HG03060 (cell line): ENCODE results near the gene PTPRE.

ENCODE experiments used
- ATAC-seq: cut with Tn5 transposase; IDR thresholded peaks from one replicate; pipeline ENCODE4 v1.9.1; 2021; ENCODE audit warnings: low read depth, moderate number of reproducible peaks; ENCODE audit not compliant: unreplicated experiment

PTPRE gene

GRCh38 chr10:127922206-127922605, 15.3 kb downstream of the PTPRE start:
- ATAC-seq, result no peak

GRCh38 chr10:127922675-127923366, 15.9 kb downstream of the PTPRE start:
- ATAC-seq, result no peak

- ATAC-seq, result no peak
These were observed 16.7 kb downstream of the PTPRE start for GRCh38 chr10:127923646-127924045.

DNA sequence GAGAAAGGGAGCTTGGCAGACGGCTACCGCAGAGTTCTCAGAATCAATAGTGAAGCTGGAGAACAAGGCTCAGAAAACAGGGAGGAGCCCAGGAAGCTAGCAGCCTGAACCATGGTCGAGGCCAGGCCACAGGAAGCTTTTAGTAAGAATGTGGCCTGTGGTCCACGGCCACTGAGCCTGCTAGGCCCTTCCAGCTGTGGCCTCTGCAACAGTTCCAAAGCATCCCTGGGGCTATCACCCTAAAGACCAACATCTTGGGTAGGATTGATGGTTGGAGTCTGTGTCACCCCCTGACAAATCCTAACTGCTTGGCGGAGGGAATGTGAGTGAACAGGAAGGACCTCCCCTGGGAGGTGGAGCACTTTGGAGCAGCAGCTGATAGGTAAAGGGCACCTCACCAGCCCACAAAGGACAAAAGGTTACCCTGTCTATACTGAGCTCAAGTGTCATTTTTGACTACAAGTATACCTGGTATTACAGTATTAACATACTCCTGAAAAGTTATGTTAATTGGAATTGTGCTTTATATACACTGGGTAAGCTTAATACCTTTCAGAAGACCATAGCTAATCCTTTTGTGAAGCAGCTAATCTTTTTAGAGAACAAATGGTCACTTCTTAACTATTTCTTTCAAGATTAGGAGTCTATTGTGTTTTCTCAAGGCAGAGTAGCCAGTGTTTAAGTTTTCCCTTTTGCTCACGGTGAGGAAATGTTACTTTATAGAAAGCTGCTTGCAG, 18.7 kb downstream of the PTPRE start:
- no peak for ATAC-seq

DNA sequence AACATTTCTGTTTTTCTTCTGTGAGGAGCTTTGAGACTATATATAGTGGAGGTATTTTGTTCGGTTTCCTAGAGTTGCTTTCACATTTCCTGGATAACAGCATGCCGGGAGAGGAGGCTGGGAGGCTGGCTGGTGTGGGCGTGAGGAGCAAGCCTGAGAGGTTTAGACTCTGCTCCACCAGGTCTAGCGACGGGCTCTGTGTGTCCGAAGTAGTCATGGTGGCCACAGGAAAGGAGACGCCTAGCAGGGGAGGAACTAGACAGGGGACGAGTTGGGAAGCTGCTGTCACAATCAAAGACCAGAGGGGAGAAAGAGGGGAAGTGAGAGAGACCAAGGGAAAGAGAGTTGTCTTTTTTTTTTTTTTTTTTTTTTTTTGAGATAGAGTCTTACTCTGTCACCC, 19.6 kb downstream of the PTPRE start:
- no peak for ATAC-seq

- ATAC-seq, result no peak
These were observed 21.3 kb downstream of the PTPRE start for GRCh38 chr10:127928021-127928806.

DNA sequence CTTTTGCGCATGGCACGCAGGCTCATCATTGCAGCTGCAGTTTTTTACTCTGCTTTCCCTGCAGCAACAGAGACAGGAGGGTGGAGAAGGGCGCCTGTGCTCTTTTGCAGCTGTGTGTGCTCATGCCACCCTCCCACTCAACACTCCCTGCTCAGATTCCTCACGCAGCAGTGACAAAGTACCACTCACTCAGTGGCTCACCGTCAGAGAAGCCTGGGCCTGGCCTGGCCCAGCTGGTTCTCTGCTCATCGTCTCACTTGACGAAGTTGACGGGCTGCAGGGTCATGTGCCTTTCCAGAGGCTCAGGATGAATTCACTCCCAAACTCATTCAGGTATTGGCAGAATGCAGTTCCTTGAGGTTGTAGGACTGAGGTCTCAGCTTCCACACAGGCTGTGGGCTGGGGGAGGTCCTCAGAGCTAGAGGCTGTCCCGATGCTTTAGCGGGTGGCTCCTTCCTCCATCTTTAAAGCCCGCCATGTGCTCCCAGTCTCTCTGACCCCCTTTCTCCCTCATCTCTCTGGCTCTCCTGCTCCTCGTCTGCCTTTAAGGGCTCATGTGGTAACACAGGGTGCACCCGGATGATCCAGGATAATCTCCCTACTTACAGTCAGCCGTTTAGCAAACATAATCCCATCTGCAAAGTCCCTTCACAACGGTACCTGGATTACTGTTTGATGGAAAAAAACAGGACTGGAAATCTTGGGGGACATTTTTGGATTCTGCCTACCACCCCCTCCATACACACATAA, 25.8 kb downstream of the PTPRE start:
- no peak for ATAC-seq

DNA sequence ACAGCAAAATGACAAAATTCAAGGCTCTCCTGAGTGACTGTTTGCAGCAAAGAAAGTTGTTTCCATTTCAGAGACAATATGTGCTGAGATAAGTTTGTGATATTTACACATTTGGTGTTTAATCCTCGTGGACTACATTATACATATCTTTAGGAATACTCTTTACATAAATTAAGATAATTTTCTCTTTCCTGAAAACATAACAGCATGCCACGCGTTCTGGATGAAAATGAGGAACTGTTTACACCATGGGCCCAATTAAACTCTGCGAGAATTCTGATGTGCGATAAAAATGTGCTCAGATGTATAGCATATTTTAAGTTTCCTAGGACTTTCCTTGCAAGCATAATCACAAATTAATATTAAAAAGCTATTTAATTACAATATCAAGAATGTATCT, 26.4 kb downstream of the PTPRE start:
- no peak for ATAC-seq

- ATAC-seq, result no peak
These were observed 27.5 kb downstream of the PTPRE start for GRCh38 chr10:127934383-127934782.

- ATAC-seq, result no peak
These were observed 28.2 kb downstream of the PTPRE start for GRCh38 chr10:127935071-127935561.

DNA sequence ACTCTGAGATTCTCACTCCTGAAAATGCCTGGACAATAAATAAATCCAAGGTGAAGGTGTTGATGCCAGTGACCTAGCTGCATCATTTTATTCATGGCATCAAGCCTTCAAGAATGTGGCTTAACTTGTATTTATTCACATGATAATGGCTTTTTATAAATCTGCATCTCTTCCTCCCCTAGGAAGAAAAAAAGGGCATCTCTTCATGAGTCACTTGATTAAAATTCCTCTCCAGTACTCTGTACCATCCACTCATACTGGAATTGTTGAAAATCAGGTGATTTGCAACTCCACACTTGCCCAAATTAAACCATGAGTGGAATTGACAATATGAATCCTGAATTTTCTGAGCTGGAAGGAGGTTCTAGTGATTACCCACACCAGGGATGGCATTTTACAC, 30.2 kb downstream of the PTPRE start:
- ATAC-seq, result no peak

- no peak for ATAC-seq
These were observed 31.1 kb downstream of the PTPRE start for GRCh38 chr10:127937915-127938463.

- no peak for ATAC-seq
These were observed 33.0 kb downstream of the PTPRE start for GRCh38 chr10:127939786-127940330.

DNA sequence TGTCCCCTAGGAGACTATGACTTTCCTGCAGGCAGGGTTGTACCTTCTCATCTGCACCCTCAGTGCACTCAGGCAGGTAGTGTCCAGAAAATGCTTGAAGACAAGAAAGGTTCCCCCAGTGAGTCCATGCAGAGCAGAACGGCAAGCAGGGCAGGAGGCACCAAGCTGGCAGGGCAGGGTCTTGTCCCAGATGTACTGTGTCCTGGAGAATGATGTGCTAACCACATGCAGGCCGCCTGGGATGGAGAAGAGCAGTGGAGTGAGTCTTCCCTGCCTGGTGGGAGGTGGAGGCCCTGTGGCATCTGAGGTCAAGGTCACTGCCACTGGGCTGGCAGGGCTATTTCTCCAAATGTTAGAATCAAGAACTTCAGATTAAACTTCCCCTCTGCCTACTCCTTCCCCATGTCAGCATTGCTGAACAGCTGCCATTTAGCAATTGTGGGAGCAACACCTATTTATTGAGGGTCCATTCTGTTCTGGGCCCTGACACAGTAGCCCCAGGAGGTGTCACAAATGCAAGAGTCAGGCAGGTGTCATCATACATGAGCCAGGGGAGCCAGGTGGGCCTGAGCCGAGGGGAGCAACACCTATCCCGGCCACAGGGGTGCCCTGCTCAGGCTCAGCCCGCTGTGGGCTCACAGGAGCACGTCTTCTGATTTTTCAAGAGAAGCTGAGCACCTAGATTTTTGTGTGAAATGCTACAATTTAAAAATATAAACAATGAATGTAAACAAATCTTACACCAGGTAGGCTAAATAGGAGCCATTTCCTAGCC, 34.1 kb downstream of the PTPRE start:
- no peak for ATAC-seq

DNA sequence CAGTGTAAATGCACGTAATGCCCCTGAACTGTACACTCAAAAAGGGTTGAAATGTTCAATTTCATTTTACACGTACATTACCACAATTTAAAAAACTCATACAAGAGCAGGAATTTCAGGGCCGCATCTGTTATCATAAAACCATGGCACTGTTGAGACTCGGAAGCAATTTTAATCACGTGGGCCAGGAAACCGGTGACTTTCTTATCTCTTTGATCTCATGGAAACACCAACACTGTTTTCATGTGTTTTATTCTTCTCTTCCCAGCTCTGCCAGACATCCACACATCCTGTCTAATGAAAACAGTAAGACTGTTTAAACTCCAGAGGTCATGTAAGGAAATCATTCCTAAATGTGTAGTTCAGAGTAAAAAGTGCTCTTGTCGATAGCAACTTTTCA, 35.9 kb downstream of the PTPRE start:
- no peak for ATAC-seq

GRCh38 chr10:127943336-127943910, 36.5 kb downstream of the PTPRE start:
- ATAC-seq, result no peak

- ATAC-seq, result no peak
These were observed 37.4 kb downstream of the PTPRE start for GRCh38 chr10:127944256-127944655.

- no peak for ATAC-seq
These were observed 38.4 kb downstream of the PTPRE start for GRCh38 chr10:127945341-127945758.
